Eye (tissue), 1 donor: ENCODE data around the gene CHP2.
"Not testable (repeated sequence)": the region's sequence is repeated elsewhere in the genome, so short reads cannot be mapped to it uniquely, and the experiment has no call there.

ENCODE experiments used
- DNase-seq: peaks from one replicate; pipeline ENCODE4 v3.0.0-alpha.2; 2015

Gene CHP2

GRCh38 chr16:23748630-23749029 is 6.2 kb upstream of the CHP2 start:
- DNase-seq = no peak

GRCh38 chr16:23751053-23751452 is 3.8 kb upstream of the CHP2 start:
- not testable (repeated sequence) for DNase-seq

GRCh38 chr16:23753908-23754593 is 775 bp upstream of the CHP2 start:
- peak; percentile 2 for DNase-seq

- no peak for DNase-seq
Measured at GRCh38 chr16:23755484-23755809, 621 bp downstream of the CHP2 start.

- DNase-seq = no peak
Measured at GRCh38 chr16:23757116-23757515, 2.3 kb downstream of the CHP2 start.

- DNase-seq = no peak
Measured at GRCh38 chr16:23757937-23758619, 3.3 kb downstream of the CHP2 start.

- no peak for DNase-seq
Measured at GRCh38 chr16:23765933-23766332, 11.1 kb downstream of the CHP2 start.

- no peak for DNase-seq
Measured at GRCh38 chr16:23768581-23768980, 13.8 kb downstream of the CHP2 start.

GRCh38 chr16:23771027-23771426 is 16.2 kb downstream of the CHP2 start:
- DNase-seq = peak; percentile 16

- DNase-seq = no peak
Measured at GRCh38 chr16:23771642-23772041, 16.8 kb downstream of the CHP2 start.

GRCh38 chr16:23773339-23773738 is 18.5 kb downstream of the CHP2 start:
- DNase-seq = no peak

- DNase-seq = no peak
Measured at GRCh38 chr16:23781176-23781575, 26.4 kb downstream of the CHP2 start.

- no peak for DNase-seq
Measured at GRCh38 chr16:23784811-23785447, 30.1 kb downstream of the CHP2 start.

- no peak for DNase-seq
Measured at GRCh38 chr16:23785842-23786241, 31.0 kb downstream of the CHP2 start.

GRCh38 chr16:23786964-23787561 is 32.2 kb downstream of the CHP2 start:
- no peak for DNase-seq

GRCh38 chr16:23788685-23789084 is 33.9 kb downstream of the CHP2 start:
- DNase-seq = no peak

GRCh38 chr16:23795378-23795777 is 40.6 kb downstream of the CHP2 start:
- DNase-seq = no peak

GRCh38 chr16:23796941-23797340 is 42.1 kb downstream of the CHP2 start:
- no peak for DNase-seq

- DNase-seq = peak; percentile 74
Measured at GRCh38 chr16:23801378-23801777, 46.6 kb downstream of the CHP2 start.

GRCh38 chr16:23802776-23803175 is 48.0 kb downstream of the CHP2 start:
- DNase-seq = no peak

- peak; percentile 38 for DNase-seq
Measured at GRCh38 chr16:23803591-23804123, 48.8 kb downstream of the CHP2 start.

- no peak for DNase-seq
Measured at GRCh38 chr16:23807028-23807427, 52.2 kb downstream of the CHP2 start.
